HG02678 (cell line): ENCODE results near the gene ZNF579.
"Not testable (repeated sequence)": the region's sequence is repeated elsewhere in the genome, so short reads cannot be mapped to it uniquely, and the experiment has no call there.

Source experiments
- ATAC-seq: cut with Tn5 transposase; IDR thresholded peaks from one replicate; pipeline ENCODE4 v1.9.1; 2021; ENCODE audit warnings: mild to moderate bottlenecking, moderate library complexity; ENCODE audit not compliant: unreplicated experiment

The ZNF579 gene

GRCh38 chr19:55573929-55574328 lies 6.7 kb downstream of the ZNF579 start:
- not testable (repeated sequence) for ATAC-seq

- not testable (repeated sequence) for ATAC-seq
Measured at GRCh38 chr19:55569477-55569876, 11.2 kb downstream of the ZNF579 start.

- no peak for ATAC-seq
Measured at GRCh38 chr19:55567708-55568328, 12.8 kb downstream of the ZNF579 start.

- ATAC-seq = no peak
Measured at GRCh38 chr19:55566823-55567222, 13.8 kb downstream of the ZNF579 start.

- no peak for ATAC-seq
Measured at GRCh38 chr19:55563261-55563690, 17.4 kb downstream of the ZNF579 start.

- ATAC-seq = no peak
Measured at GRCh38 chr19:55559684-55560083, 21.0 kb downstream of the ZNF579 start.

- ATAC-seq = no peak
Measured at GRCh38 chr19:55554741-55555152, 25.9 kb downstream of the ZNF579 start.

GRCh38 chr19:55554302-55554701 lies 26.3 kb downstream of the ZNF579 start:
- no peak for ATAC-seq

GRCh38 chr19:55553217-55554182 lies 27.1 kb downstream of the ZNF579 start:
- ATAC-seq = no peak

- no peak for ATAC-seq
Measured at GRCh38 chr19:55552620-55553019, 28.0 kb downstream of the ZNF579 start.

GRCh38 chr19:55552206-55552605 lies 28.4 kb downstream of the ZNF579 start:
- no peak for ATAC-seq

- no peak for ATAC-seq
Measured at GRCh38 chr19:55550321-55550650, 30.4 kb downstream of the ZNF579 start.

- ATAC-seq = no peak
Measured at GRCh38 chr19:55549500-55550320, 30.9 kb downstream of the ZNF579 start.

GRCh38 chr19:55546822-55547614 lies 33.6 kb downstream of the ZNF579 start:
- ATAC-seq = no peak

GRCh38 chr19:55546011-55546410 lies 34.6 kb downstream of the ZNF579 start:
- ATAC-seq = no peak

- no peak for ATAC-seq
Measured at GRCh38 chr19:55545443-55545842, 35.2 kb downstream of the ZNF579 start, which contains the start of gene SBK3. SBK3 (minus strand) TSS chr19:55545543; CDS start chr19:55545543, 0 bp downstream.

GRCh38 chr19:55544776-55545439 lies 35.7 kb downstream of the ZNF579 start:
- ATAC-seq = no peak

GRCh38 chr19:55544014-55544413 lies 36.6 kb downstream of the ZNF579 start:
- ATAC-seq = no peak

GRCh38 chr19:55543567-55543966 lies 37.1 kb downstream of the ZNF579 start:
- no peak for ATAC-seq
